ENCODE results near the gene AP3M1.

AP3M1 gene

DNA sequence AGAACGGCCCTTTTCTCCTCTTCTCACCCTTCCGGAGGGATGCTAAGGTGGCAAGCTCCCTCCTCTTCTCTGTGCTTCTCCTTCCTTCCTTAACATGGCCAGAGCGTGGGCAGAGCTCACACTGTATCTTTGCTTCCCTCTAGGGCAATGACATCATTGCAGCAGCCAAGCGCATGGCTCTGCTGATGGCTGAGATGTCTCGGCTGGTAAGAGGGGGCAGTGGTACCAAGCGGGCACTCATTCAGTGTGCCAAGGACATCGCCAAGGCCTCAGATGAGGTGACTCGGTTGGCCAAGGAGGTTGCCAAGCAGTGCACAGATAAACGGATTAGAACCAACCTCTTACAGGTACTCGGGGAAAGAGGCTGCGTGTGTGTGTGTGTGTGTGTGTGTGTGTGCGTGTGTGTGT is 36.6 kb downstream of the AP3M1 start:
- no peak for DNase-seq (ENCODE audit: insufficient read length, low spot score)
- FAIRE-seq: no peak
- TF ChIP-seq, protein P1, sequence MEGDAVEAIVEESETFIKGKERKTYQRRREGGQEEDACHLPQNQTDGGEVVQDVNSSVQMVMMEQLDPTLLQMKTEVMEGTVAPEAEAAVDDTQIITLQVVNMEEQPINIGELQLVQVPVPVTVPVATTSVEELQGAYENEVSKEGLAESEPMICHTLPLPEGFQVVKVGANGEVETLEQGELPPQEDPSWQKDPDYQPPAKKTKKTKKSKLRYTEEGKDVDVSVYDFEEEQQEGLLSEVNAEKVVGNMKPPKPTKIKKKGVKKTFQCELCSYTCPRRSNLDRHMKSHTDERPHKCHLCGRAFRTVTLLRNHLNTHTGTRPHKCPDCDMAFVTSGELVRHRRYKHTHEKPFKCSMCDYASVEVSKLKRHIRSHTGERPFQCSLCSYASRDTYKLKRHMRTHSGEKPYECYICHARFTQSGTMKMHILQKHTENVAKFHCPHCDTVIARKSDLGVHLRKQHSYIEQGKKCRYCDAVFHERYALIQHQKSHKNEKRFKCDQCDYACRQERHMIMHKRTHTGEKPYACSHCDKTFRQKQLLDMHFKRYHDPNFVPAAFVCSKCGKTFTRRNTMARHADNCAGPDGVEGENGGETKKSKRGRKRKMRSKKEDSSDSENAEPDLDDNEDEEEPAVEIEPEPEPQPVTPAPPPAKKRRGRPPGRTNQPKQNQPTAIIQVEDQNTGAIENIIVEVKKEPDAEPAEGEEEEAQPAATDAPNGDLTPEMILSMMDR (IDR thresholded peaks at IDR 0.05; ENCODE audit: insufficient read depth, missing control alignments): no peak

DNA sequence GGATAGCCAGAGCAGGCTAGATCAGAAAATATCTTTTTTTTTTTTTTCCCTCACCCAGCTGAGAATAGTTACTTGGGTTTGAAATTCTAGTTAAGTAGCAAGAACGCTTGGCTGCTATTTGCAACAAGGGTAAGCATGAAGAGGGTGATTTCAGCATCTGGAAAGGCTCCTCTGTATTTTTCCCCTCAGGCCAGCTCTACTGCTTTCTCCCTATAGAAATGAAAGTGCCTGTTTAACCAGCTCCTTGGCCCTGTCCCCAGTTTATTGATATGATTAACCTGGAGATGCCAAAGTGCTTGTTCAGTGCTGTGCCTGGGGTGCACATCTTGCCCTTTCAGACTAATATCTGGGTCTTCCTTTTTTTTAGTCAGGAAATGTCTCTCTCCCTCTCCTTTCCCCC is 37.1 kb downstream of the AP3M1 start:
- FAIRE-seq (no peak), DNase-seq (ENCODE audit: insufficient read length, low spot score) (no peak)
- TF ChIP-seq, protein P1 (IDR thresholded peaks at IDR 0.05; ENCODE audit: insufficient read depth, missing control alignments): no peak

DNA sequence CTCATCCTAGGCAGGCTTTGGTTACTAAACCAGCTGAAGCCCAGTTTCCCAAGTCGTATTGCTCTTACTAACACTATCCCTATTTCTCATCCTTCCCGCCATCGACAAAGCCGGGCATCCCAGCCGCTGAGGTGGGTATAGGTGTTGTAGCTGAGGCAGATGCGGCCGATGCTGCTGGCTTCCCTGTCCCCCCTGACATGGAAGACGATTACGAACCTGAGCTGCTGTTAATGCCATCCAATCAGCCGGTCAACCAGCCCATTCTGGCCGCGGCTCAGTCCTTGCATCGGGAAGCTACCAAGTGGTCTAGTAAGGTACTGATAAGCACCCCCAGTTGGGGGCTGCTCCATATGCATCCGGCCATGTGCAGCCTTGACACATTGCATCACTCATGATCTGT is 38.8 kb downstream of the AP3M1 start:
- TF ChIP-seq, protein P1 (IDR thresholded peaks at IDR 0.05; ENCODE audit: insufficient read depth, missing control alignments): no peak
- no peak for DNase-seq (ENCODE audit: insufficient read length, low spot score)
- FAIRE-seq: no peak

DNA sequence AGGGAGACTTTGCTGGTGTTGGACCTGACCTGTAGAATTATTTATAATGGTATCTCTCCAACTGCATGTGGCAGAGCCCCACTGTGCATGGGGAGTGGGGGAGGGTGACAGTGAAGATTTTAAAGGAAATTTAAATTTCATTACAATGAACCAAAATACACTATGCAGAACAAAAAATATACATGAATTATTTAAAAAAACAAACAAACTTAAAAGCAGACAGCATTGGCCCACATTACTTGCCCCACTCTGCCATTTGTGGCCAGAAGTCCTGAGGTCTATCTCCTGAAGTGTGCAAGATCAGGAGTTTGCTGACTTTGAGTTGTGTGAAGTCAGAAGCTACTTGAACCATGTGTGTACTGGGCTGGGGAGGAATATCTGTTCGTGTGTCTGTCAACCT is 40.5 kb downstream of the AP3M1 start:
- TF ChIP-seq, protein P1 (IDR thresholded peaks at IDR 0.05; ENCODE audit: insufficient read depth, missing control alignments): no peak
- FAIRE-seq: no peak
- no peak for DNase-seq (ENCODE audit: insufficient read length, low spot score)

DNA sequence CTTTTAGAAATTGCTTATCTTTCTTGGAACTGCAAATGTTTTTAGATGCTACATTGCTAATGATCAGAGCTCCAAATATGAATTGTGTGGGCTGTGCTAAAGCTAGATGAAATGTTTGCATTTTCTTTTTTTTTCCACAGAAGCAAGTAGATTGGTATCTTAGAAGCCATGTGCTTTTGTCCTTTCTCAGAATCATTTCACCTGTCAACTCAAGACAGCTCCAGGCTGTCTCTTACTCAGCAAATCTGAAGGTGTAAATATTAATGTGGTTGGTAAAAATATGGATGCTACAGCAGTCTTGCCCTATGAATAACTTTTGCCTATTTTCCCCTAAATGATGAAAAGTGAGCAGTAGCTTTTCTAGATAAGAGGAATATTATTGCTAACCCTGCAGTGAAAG is 41.2 kb downstream of the AP3M1 start:
- TF ChIP-seq, protein P1 (IDR thresholded peaks at IDR 0.05; ENCODE audit: insufficient read depth, missing control alignments): no peak
- DNase-seq (ENCODE audit: insufficient read length, low spot score) (no peak), FAIRE-seq (no peak)

DNA sequence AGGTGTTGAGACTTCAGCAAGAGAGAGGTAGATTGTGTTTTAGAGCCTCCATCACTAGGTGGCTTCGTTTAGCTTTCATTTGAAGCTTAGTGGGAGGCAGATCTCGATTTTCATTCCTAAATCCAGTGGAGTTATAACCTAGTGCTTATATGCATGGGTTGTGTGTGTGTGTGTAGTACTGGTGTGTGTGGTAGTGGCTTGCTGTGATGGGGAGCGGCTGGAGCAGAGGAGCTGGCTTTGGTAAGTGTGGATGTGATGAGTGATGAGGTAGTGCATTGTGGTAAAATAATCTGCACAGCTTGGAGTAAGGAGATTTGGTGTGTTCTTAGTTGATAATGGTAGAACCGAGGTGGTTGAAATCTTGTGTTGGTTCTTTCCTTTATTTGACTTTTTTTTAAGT is 43.2 kb downstream of the AP3M1 start:
- TF ChIP-seq, protein P1 (IDR thresholded peaks at IDR 0.05; ENCODE audit: insufficient read depth, missing control alignments): no peak
- DNase-seq (ENCODE audit: insufficient read length, low spot score) (no peak), FAIRE-seq (no peak)

DNA sequence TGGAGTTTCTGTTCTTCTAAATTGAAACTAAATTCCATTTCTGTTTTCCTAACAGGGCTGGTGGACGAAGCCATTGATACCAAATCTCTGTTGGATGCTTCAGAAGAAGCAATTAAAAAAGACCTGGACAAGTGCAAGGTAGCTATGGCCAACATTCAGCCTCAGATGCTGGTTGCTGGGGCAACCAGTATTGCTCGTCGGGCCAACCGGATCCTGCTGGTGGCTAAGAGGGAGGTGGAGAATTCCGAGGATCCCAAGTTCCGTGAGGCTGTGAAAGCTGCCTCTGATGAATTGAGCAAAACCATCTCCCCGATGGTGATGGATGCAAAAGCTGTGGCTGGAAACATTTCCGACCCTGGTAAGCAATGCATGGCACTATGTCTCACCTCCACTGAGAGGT is 45.6 kb downstream of the AP3M1 start:
- no peak for FAIRE-seq
- TF ChIP-seq, protein P1 (IDR thresholded peaks at IDR 0.05; ENCODE audit: insufficient read depth, missing control alignments): no peak
- no peak for DNase-seq (ENCODE audit: insufficient read length, low spot score)
